ENCODE data around the gene FLCN.

GRCh38 chr17:17172990-17173389 is 64.0 kb downstream of the FLCN start:
- TF ChIP-seq, protein P1, sequence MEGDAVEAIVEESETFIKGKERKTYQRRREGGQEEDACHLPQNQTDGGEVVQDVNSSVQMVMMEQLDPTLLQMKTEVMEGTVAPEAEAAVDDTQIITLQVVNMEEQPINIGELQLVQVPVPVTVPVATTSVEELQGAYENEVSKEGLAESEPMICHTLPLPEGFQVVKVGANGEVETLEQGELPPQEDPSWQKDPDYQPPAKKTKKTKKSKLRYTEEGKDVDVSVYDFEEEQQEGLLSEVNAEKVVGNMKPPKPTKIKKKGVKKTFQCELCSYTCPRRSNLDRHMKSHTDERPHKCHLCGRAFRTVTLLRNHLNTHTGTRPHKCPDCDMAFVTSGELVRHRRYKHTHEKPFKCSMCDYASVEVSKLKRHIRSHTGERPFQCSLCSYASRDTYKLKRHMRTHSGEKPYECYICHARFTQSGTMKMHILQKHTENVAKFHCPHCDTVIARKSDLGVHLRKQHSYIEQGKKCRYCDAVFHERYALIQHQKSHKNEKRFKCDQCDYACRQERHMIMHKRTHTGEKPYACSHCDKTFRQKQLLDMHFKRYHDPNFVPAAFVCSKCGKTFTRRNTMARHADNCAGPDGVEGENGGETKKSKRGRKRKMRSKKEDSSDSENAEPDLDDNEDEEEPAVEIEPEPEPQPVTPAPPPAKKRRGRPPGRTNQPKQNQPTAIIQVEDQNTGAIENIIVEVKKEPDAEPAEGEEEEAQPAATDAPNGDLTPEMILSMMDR (conservative IDR thresholded peaks at IDR 0.05): no peak
- TF ChIP-seq ZFX (IDR thresholded peaks at IDR 0.05): no peak
